HL-60 (cell line): ENCODE results near the gene HTATSF1.

Experiments
- CTCF ChIP-seq: IDR thresholded peaks from one replicate; pipeline ENCODE4 v1.5.1; 2011; ENCODE audit warnings: low read length, control low read depth, inconsistent platforms; ENCODE audit not compliant: insufficient read depth
- SPI1 ChIP-seq: IDR thresholded peaks from 2 replicates; pipeline ENCODE4 v1.6.1; 2012; ENCODE audit warnings: low read depth, mild to moderate bottlenecking, borderline replicate concordance

- no peak for TF ChIP-seq CTCF
- no peak for TF ChIP-seq SPI1
Measured at GRCh38 chrX:136496186-136496763, 1.1 kb upstream of the HTATSF1 start.
